Peyer's patch (tissue), 4 donors: Measurements from ENCODE around the gene FANK1. TPM values are rescaled to one million over a fixed set of nuclear protein-coding genes. Genes with fewer than 3 reads are reported as not detected.
"Not testable (repeated sequence)": the region's sequence is repeated elsewhere in the genome, so short reads cannot be mapped to it uniquely, and the experiment has no call there.

Experiments used
- DNase-seq, 3 donors: peaks; one replicate each; pipeline ENCODE4 v3.0.0-alpha.2; 2017 to 2019
- H3K27ac ChIP-seq, 4 donors: fragments of 200-600 bp; sonication (generic); one replicate each; pipeline ENCODE4 v1.5.1; 2016 to 2019
- H3K27me3 ChIP-seq, 2 donors: fragments of 200-600 bp; sonication (generic); one replicate each; pipeline ENCODE4 v1.5.1; 2019
- H3K36me3 ChIP-seq, 3 donors: fragments of 200-600 bp; sonication (generic); one replicate each; pipeline ENCODE4 v1.5.1; 2016 to 2019
- H3K4me1 ChIP-seq, 4 donors: fragments of 200-600 bp; sonication (generic); one replicate each; pipeline ENCODE4 v1.5.1; 2016 to 2019
- H3K4me3 ChIP-seq, 4 donors: fragments of 200-600 bp; sonication (generic); 1 replicate in 3 of 4; 2 replicates in 1 of 4; pipeline ENCODE4 v1.5.1; 2016 to 2019; ENCODE audit warnings: mild to moderate bottlenecking in 1 of 4
- H3K9me3 ChIP-seq, 4 donors: fragments of 200-600 bp; sonication (generic); one replicate each; pipeline ENCODE4 v1.5.1; 2016 to 2019; ENCODE audit warnings: mild to moderate bottlenecking in 1 of 4
- POLR2A ChIP-seq, 2 donors: fragments of 450-650 bp; IDR thresholded peaks; one replicate each; pipeline ENCODE4 v1.5.1; 2017; ENCODE audit warnings: antibody characterized with exemption in 2 of 2, mild to moderate bottlenecking in 2 of 2, moderate library complexity in 2 of 2
- total RNA-seq, 4 donors: library from RNA; depleted of rRNA; stranded (reverse); fragments of >200 nt; gene quantifications; one replicate each; pipeline ENCODE4 v1.1.0, GENCODE V29; 2016
- TF ChIP-seq, protein P1 (sequence below), 6 experiments: fragments of 450-650 bp in 4 of 6; fragments of 200-600 bp in 2 of 6; sonication (generic) in 1 of 6; IDR thresholded peaks; one replicate each; pipeline ENCODE4 v1.5.1; 2017 to 2019; ENCODE audit warnings: antibody characterized with exemption in 6 of 6, mild to moderate bottlenecking in 3 of 6, moderate library complexity in 1 of 6

Gene FANK1, protein sequence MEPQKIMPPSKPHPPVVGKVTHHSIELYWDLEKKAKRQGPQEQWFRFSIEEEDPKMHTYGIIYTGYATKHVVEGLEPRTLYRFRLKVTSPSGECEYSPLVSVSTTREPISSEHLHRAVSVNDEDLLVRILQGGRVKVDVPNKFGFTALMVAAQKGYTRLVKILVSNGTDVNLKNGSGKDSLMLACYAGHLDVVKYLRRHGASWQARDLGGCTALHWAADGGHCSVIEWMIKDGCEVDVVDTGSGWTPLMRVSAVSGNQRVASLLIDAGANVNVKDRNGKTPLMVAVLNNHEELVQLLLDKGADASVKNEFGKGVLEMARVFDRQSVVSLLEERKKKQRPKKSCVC
- 1 to 10 TPM in 3 of 4 donors, not detected in 1; 1.4 to 7.9 (median 3.5) TPM for total RNA-seq

DNA sequence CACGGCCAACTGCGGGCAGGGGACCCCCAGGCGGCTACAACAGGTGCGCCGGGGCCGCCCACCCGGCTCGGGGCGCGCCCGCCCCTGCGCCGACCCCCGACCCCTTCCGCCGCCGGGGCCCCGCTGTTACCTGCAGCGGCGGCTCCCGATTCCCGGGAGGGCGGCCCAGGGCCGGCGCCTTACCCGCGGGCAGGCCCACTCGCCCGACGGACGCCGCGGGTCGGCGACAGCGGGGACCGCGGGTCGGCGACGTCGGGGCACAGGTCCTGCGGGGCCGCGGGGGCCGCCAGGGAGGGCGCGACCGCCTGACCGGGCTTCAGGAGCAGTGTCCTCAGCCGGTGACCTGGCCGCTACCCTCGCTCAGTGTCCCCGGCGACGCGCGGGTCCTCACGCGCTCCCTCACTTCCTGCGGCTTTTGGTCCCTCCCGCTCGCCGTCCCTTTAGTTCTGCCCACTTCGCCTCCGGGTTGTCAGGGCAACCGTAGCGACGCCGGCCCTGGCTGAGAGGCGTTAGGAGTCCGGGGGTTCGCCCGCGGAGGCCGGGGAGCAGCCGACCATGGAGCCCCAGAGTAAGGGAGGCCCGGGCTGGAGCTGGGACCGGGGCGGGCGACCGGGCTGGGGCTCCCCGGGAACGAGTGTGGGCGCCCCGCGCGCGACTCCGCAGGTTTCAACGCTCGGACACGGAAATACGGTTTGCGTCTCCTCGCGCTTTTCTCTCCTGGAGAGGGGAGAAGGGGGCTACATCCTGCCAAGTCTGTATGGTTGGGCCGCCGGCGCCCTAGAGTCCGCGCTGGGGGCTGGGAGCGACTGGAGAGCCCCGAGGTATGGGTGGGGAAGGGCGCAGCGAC lies at the start of gene FANK1:
TSS of gene FANK1 (plus strand) at position 477 of the 847 bp plus-strand sequence. CDS start at position 556, 79 bp downstream.
- H3K36me3 ChIP-seq, H3K27me3 ChIP-seq, H3K4me1 ChIP-seq, H3K9me3 ChIP-seq: not testable (repeated sequence)
- TF ChIP-seq POLR2A (IDR thresholded peaks at IDR 0.05) = peak in 1 of 2 donors; percentile 42
- Histone ChIP-seq H3K4me3 (peak within 1 kb of the TSS; percentile 56 to 87 (median 74)), H3K27ac (peak within 1 kb of the TSS; percentile 77 to 87 (median 81))
- peak; percentile 82 to 96 (median 91) for DNase-seq

DNA sequence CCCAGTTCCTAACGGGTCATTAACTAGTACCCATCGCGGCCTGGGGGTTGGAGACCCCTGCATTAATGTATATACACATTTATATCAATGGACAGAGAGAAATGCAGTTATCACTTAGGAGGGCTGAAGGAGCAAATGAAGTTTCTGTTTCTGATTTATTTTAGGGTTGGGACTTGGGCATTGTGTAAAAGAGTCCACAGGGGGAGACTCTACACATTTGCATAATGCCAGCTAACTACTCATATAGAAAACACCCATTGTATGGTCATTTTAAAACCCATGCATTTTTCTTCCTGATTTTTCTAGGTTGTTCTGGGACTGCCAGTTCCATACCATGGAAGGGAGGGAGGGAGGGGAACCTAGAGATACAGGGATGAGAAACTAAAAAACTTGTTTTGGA lies 49.5 kb upstream of the FANK1 start:
- H3K9me3 ChIP-seq = no peaks in the 10 kb centered on the region
- H3K4me1 ChIP-seq = no peaks in the 10 kb centered on the region
- TF ChIP-seq, protein P1, sequence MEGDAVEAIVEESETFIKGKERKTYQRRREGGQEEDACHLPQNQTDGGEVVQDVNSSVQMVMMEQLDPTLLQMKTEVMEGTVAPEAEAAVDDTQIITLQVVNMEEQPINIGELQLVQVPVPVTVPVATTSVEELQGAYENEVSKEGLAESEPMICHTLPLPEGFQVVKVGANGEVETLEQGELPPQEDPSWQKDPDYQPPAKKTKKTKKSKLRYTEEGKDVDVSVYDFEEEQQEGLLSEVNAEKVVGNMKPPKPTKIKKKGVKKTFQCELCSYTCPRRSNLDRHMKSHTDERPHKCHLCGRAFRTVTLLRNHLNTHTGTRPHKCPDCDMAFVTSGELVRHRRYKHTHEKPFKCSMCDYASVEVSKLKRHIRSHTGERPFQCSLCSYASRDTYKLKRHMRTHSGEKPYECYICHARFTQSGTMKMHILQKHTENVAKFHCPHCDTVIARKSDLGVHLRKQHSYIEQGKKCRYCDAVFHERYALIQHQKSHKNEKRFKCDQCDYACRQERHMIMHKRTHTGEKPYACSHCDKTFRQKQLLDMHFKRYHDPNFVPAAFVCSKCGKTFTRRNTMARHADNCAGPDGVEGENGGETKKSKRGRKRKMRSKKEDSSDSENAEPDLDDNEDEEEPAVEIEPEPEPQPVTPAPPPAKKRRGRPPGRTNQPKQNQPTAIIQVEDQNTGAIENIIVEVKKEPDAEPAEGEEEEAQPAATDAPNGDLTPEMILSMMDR (IDR thresholded peaks at IDR 0.05) = no peak
- no peak for TF ChIP-seq POLR2A (IDR thresholded peaks at IDR 0.05)
- H3K27me3 ChIP-seq = no peaks in the 10 kb centered on the region
- no peak for DNase-seq
- peaks cover 0 to 58% (median 0%) of the 10 kb centered on the region in 3 donors for H3K36me3 ChIP-seq
- no peak overlapping the region for H3K27ac ChIP-seq
- H3K4me3 ChIP-seq = no peak overlapping the region

DNA sequence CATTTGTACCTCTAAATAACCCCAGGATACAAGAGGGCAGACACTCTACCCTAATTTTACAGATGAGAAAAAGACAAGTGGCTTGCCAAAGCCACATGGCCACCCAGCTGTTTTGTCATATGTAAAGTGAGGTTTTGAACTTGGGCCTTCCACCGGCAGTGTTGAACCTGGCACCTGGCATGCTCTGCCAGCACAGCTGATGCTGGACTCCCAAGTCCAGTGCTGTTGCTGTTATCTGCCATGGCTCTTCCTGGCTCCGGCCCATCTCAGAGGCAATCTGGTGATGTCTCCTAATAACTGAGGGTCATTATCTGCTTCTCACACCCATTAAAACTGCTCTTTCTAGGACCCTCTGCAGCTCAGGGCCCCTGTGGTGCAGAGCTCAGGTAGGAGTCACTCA lies 48.0 kb upstream of the FANK1 start:
- Histone ChIP-seq H3K36me3 (peaks cover 0 to 58% (median 0%) of the 10 kb centered on the region in 3 donors), H3K9me3 (no peaks in the 10 kb centered on the region), H3K4me3 (no peak overlapping the region), H3K27ac (no peak overlapping the region), H3K4me1 (no peaks in the 10 kb centered on the region), H3K27me3 (no peaks in the 10 kb centered on the region)
- no peak for TF ChIP-seq POLR2A (IDR thresholded peaks at IDR 0.05)
- TF ChIP-seq, protein P1 (IDR thresholded peaks at IDR 0.05) = no peak
- no peak for DNase-seq

DNA sequence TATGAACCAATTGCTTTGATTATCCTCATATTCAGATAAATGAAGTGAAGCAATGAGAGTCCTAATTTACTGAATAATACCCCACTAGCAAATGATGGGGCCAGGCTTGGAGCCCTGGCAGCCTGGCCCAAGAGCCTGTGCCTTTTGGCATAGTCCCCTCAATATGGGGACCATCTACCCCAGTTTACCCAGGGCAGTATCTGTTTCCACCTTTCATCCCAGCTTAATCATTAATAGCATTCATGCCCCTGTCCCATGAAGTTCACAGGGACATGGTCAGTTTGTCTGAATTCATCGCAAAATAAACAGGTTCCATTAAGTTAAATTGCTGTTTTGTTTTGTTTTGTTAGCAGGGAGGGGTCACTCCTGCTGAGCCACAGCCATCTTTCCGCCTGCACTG lies 47.5 kb upstream of the FANK1 start:
- H3K4me3 ChIP-seq = no peak overlapping the region
- H3K27me3 ChIP-seq = no peaks in the 10 kb centered on the region
- peaks cover 0 to 54% (median 0%) of the 10 kb centered on the region in 3 donors for H3K36me3 ChIP-seq
- H3K9me3 ChIP-seq = no peaks in the 10 kb centered on the region
- TF ChIP-seq, protein P1 (IDR thresholded peaks at IDR 0.05) = no peak
- TF ChIP-seq POLR2A (IDR thresholded peaks at IDR 0.05) = no peak
- no peak overlapping the region for H3K27ac ChIP-seq
- no peaks in the 10 kb centered on the region for H3K4me1 ChIP-seq
- DNase-seq = no peak

DNA sequence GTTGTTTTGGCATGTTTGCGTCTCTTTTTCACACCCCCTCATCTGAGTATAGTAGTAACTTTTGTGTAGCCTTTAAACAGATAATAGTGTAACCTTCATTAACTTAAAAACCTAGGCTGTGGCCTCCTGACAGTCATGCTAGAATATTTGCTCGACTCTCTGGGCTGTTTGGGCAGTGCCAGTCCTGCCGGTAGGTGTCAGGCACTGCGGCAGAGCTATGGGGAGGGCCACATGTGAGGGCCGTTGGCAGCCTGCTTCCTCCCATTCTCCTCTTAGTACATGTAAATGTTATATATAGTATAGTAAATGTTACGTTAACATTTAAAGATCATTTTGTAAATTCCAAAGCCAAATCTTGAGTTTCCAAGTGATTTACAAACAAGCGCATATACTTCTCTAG lies 46.9 kb upstream of the FANK1 start:
- H3K27me3 ChIP-seq = no peaks in the 10 kb centered on the region
- H3K27ac ChIP-seq = no peak overlapping the region
- H3K9me3 ChIP-seq = no peaks in the 10 kb centered on the region
- TF ChIP-seq POLR2A (IDR thresholded peaks at IDR 0.05) = no peak
- TF ChIP-seq, protein P1 (IDR thresholded peaks at IDR 0.05) = no peak
- no peak overlapping the region for H3K4me3 ChIP-seq
- DNase-seq = no peak
- peaks cover 0 to 54% (median 0%) of the 10 kb centered on the region in 3 donors for H3K36me3 ChIP-seq
- H3K4me1 ChIP-seq = no peaks in the 10 kb centered on the region
